PFSK-1 (cell line): ENCODE data around the gene DCAF12.

Source experiments
- FOXP2 ChIP-seq: optimal IDR thresholded peaks from 2 replicates; pipeline ENCODE3; 2011; ENCODE audit warnings: borderline replicate concordance, control low read depth, inconsistent platforms; ENCODE audit not compliant: insufficient read depth; ENCODE audit errors: extremely low read length, extremely low read depth
- POLR2AphosphoS5 ChIP-seq: IDR thresholded peaks from 2 replicates; pipeline ENCODE4 v1.6.1; 2012; ENCODE audit warnings: low read depth, mild to moderate bottlenecking, control low read depth, low read length, moderate library complexity
- SIN3A ChIP-seq: IDR thresholded peaks from 2 replicates; pipeline ENCODE4 v1.6.1; 2012; ENCODE audit warnings: mild to moderate bottlenecking, low read length, moderate library complexity, borderline replicate concordance; ENCODE audit not compliant: insufficient read depth
- TAF1 ChIP-seq: IDR thresholded peaks from 2 replicates; pipeline ENCODE4 v1.6.1; 2012; ENCODE audit warnings: low read length, control low read depth, borderline replicate concordance; ENCODE audit not compliant: insufficient read depth
- TF ChIP-seq, protein P1 (sequence below), 2 experiments: IDR thresholded peaks; 2 replicates each; pipeline versions ENCODE4 v1.6.1 to v1.8.0; 2011 to 2012; ENCODE audit warnings: low read depth in 2 of 2, low read length in 2 of 2, control low read depth in 1 of 2, inconsistent platforms in 1 of 2, mild to moderate bottlenecking in 1 of 2, moderate library complexity in 1 of 2; ENCODE audit not compliant: insufficient read depth in 1 of 2

DNA sequence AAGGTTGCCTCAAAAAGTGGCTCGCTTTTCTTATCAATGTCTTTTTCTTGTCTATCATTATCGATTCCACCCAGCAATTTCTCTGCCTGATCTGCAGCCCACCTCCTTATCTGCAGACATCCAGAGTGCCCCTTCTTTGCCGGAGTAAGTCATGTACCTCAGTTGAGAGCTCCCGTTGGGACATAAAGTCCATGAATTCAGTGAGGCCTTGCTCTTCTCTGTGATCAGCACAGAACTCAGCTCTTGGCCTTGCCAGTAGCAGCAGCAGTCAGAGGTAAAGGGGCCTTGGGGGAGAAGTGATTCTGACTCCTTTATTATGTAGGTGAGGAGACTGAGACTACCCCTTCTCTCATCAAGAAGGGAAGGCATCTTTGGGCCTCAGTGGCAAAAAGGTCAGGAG, 24.9 kb upstream of the DCAF12 start:
- TF ChIP-seq POLR2AphosphoS5 (no peak), FOXP2 (no peak), TAF1 (no peak), SIN3A (no peak)
- TF ChIP-seq, protein P1, sequence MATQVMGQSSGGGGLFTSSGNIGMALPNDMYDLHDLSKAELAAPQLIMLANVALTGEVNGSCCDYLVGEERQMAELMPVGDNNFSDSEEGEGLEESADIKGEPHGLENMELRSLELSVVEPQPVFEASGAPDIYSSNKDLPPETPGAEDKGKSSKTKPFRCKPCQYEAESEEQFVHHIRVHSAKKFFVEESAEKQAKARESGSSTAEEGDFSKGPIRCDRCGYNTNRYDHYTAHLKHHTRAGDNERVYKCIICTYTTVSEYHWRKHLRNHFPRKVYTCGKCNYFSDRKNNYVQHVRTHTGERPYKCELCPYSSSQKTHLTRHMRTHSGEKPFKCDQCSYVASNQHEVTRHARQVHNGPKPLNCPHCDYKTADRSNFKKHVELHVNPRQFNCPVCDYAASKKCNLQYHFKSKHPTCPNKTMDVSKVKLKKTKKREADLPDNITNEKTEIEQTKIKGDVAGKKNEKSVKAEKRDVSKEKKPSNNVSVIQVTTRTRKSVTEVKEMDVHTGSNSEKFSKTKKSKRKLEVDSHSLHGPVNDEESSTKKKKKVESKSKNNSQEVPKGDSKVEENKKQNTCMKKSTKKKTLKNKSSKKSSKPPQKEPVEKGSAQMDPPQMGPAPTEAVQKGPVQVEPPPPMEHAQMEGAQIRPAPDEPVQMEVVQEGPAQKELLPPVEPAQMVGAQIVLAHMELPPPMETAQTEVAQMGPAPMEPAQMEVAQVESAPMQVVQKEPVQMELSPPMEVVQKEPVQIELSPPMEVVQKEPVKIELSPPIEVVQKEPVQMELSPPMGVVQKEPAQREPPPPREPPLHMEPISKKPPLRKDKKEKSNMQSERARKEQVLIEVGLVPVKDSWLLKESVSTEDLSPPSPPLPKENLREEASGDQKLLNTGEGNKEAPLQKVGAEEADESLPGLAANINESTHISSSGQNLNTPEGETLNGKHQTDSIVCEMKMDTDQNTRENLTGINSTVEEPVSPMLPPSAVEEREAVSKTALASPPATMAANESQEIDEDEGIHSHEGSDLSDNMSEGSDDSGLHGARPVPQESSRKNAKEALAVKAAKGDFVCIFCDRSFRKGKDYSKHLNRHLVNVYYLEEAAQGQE (IDR thresholded peaks at IDR 0.05; ENCODE audit: insufficient read depth in 1 of 2, low read depth in 2 of 2, low read length in 2 of 2): no peak
